ENCODE results near the gene EDNRA.

- TF ChIP-seq CTCF (IDR thresholded peaks at IDR 0.05; ENCODE audit: low read depth, low read length, poor library complexity, severe bottlenecking) = no peak
- no peak for TF ChIP-seq EZH2phosphoT487 (IDR thresholded peaks at IDR 0.05; ENCODE audit: borderline replicate concordance, low read length)
Measured at GRCh38 chr4:147571036-147571770, 90.3 kb downstream of the EDNRA start.
